Loucy (cell line): ENCODE results near the gene CARD8.

Experiments
- CTCF ChIP-seq: fragments of 200-600 bp; sonication (generic); conservative IDR thresholded peaks from 2 replicates; pipeline ENCODE4 v1.5.1; 2014; ENCODE audit warnings: mild to moderate bottlenecking, antibody characterized with exemption, low read length
- EZH2phosphoT487 ChIP-seq: fragments of 200-600 bp; IDR thresholded peaks from 2 replicates; pipeline ENCODE4 v1.6.1; 2018; ENCODE audit warnings: antibody characterized with exemption, mild to moderate bottlenecking, moderate library complexity, borderline replicate concordance

DNA sequence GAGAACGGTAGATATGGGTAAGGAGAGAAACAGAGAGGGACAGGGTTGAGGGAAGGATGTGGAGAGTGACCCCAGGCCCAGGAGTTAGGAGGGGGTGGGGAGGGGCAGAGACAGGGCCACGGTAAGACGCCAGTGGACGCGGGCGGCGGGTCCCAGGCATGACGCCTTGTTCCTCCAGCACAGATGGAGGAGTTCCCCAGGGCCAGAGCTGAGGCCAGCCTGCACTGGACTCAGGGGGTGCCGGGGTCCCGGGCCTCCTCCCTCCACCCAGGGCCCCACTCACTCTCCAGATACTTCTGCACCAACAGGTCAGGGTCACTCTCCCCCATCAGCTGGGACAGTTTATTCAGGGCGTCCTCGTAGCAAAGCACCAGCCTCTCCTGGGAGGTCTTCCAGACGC is 47.7 kb upstream of the CARD8 start:
- TF ChIP-seq CTCF (no peak), EZH2phosphoT487 (no peak)
